ENCODE results near the gene ODC1.
A peak's percentile ranks its signal among the peaks of the same experiment; 100 is the strongest.

Gene ODC1

DNA sequence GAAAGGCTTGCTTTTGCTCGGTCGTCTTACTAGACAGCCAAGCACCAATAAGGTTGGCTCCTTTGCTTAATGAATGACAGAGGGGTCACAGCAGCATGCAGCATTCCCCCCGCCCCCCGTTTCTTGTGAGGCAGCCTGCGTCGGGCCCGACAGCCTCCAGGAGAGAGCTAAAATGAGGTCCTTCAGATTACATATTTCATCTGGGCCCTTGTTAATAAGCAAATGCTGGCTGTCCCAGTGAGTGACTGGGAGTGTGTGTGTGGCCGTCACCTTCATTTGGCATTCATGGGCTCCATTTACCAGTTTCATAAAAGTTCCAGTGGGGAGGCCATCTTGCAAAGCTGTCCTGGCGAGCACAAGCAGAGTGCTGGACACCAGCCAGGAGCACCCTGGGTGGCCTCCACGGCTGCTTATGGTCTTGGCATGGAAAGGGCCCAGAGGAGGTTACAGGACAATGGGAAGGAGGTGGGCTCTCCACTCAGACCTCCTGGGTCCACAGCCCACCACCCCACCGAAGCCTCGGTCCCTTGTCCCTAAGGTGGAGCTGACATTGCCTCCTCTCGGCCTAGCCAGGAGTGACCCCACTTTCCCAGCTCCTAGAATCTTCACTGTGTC is 37.2 kb downstream of the ODC1 start:
- Histone ChIP-seq H3K4me2 (ENCODE audit: low read length) (peak overlapping the region; percentile 57), H3K9me2 (ENCODE audit: low read depth, low read length) (no peaks in the 10 kb centered on the region), H2AFZ (ENCODE audit: low read length) (no peak overlapping the region), H3F3A (ENCODE audit: insufficient read depth, low read length) (peaks cover 4% of the 10 kb centered on the region; the same call in 1 of the 2 replicates), H3K27ac (ENCODE audit: low read depth, low read length, poor library complexity, severe bottlenecking) (peak overlapping the region; percentile 99), H3K4me1 (ENCODE audit: insufficient read depth, low read length, severe bottlenecking) (peaks cover 76% of the 10 kb centered on the region), H3K36me3 (ENCODE audit: insufficient read depth, low read length) (no peaks in the 10 kb centered on the region), H3K4me3 (ENCODE audit: low read depth, low read length, poor library complexity, severe bottlenecking) (peak overlapping the region; percentile 41), H4K20me1 (ENCODE audit: insufficient read depth, low read length) (no peaks in the 10 kb centered on the region), H3K27me3 (ENCODE audit: insufficient read depth, low read length) (no peaks in the 10 kb centered on the region), H3K9me3 (ENCODE audit: low read length) (no peaks in the 10 kb centered on the region), H3K9ac (ENCODE audit: low read length) (peak overlapping the region; percentile 52; the same call in 1 of the 2 replicates), H3K79me2 (ENCODE audit: insufficient read depth, low read length) (no peaks in the 10 kb centered on the region)
- TF ChIP-seq EZH2 (IDR thresholded peaks at IDR 0.05; ENCODE audit: borderline replicate concordance, low read length): no peak
- TF ChIP-seq, protein P1, sequence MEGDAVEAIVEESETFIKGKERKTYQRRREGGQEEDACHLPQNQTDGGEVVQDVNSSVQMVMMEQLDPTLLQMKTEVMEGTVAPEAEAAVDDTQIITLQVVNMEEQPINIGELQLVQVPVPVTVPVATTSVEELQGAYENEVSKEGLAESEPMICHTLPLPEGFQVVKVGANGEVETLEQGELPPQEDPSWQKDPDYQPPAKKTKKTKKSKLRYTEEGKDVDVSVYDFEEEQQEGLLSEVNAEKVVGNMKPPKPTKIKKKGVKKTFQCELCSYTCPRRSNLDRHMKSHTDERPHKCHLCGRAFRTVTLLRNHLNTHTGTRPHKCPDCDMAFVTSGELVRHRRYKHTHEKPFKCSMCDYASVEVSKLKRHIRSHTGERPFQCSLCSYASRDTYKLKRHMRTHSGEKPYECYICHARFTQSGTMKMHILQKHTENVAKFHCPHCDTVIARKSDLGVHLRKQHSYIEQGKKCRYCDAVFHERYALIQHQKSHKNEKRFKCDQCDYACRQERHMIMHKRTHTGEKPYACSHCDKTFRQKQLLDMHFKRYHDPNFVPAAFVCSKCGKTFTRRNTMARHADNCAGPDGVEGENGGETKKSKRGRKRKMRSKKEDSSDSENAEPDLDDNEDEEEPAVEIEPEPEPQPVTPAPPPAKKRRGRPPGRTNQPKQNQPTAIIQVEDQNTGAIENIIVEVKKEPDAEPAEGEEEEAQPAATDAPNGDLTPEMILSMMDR (IDR thresholded peaks at IDR 0.05; ENCODE audit: low read length): no peak

DNA sequence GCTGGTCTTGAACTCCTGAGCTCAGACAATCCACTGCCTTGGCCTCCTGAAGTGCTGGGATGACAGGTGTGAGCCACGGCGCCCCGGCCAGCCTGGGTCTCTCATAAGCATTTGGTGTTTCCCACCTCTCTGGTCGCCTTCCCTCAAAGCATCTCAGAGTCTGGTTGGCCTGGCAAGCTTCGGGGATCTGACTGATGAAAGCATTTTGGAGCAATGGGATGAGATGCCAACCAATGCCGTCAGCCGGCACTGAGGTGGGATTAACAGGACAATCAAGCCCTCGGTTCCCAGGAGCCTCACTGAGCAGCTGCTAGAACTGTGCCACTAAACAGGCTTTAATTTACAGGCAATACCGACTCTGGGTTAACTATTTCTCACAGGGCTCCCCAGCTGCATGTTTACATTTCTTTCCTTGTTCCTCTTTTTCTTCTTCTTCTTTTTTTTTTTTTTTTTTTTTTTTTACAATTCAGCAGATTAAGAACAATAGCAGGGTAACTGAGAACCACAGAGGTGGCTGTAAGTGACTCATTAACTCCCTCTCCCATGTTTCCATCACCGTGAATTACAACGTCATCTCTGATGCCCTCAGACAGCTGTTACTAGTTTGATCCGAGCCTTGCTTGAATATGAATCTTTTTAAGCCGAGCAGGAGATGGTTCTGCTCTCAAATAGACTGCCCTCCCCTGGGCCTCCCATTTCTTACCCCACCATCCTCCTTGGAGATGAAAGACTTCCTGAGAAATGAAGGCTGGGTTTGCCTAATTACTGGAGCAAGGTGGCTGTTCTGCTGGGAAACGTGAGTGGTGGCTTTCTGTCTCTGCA is 37.9 kb downstream of the ODC1 start:
- Histone ChIP-seq H3K36me3 (ENCODE audit: insufficient read depth, low read length) (no peaks in the 10 kb centered on the region), H3K9me2 (ENCODE audit: low read depth, low read length) (no peaks in the 10 kb centered on the region), H2AFZ (ENCODE audit: low read length) (no peak overlapping the region), H3K9ac (ENCODE audit: low read length) (peak overlapping the region; percentile 52; the same call in 1 of the 2 replicates), H4K20me1 (ENCODE audit: insufficient read depth, low read length) (no peaks in the 10 kb centered on the region), H3K9me3 (ENCODE audit: low read length) (no peaks in the 10 kb centered on the region), H3K4me1 (ENCODE audit: insufficient read depth, low read length, severe bottlenecking) (peaks cover 69% of the 10 kb centered on the region), H3K79me2 (ENCODE audit: insufficient read depth, low read length) (no peaks in the 10 kb centered on the region), H3K4me3 (ENCODE audit: low read depth, low read length, poor library complexity, severe bottlenecking) (peak overlapping the region; percentile 41), H3K4me2 (ENCODE audit: low read length) (peak overlapping the region; percentile 57), H3K27ac (ENCODE audit: low read depth, low read length, poor library complexity, severe bottlenecking) (peak overlapping the region; percentile 99), H3K27me3 (ENCODE audit: insufficient read depth, low read length) (no peaks in the 10 kb centered on the region), H3F3A (ENCODE audit: insufficient read depth, low read length) (peaks cover 4% of the 10 kb centered on the region; the same call in 1 of the 2 replicates)
- TF ChIP-seq, protein P1 (IDR thresholded peaks at IDR 0.05; ENCODE audit: low read length): no peak

DNA sequence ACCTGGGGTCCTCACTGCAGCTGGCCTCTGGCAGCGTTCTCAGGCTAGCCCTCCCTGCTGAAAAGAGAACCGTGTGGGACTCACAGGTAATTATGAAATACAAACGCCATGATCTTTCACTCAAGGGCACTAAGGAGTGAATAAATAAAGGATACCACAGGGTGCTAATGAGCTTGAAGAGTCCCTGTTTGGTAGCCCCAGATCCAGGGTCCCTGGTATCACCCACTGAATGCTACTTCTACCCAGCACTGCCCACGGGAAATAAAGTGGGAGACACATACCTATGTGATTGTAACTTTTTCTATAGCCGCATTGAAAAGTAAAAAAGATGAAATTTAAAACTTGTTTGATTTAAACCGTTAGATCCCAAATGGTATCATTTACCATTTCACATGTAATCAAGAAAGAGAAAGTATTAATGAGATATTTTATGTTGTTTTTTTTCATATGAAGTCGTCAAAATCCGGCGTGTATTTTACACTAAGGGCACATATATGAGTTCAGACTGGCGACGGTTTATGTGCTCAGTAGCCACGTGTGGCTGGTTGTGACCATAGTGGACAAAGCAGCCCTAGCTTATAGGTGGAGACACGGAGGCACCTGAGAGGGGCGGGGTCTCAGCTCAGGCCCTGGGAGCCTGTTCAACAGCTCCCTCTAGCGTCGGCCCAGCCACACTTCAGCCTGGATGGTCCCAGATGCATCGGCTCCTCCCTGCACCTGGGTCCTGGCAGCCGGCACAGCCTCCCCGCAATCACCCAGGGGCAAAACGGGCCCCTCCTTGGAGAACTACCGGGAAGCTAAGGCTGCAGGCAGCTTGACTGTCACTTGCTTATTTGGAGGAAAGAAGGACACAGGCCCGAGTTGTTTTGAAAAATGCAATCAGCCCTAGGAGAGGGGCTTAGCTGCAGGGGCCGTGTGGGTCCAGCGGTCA is 39.2 kb downstream of the ODC1 start:
- Histone ChIP-seq H4K20me1 (ENCODE audit: insufficient read depth, low read length) (no peaks in the 10 kb centered on the region), H3K4me1 (ENCODE audit: insufficient read depth, low read length, severe bottlenecking) (peaks cover 56% of the 10 kb centered on the region), H3K9ac (ENCODE audit: low read length) (peak overlapping the region; percentile 8; the same call in 1 of the 2 replicates), H3K4me3 (ENCODE audit: low read depth, low read length, poor library complexity, severe bottlenecking) (peak overlapping the region; percentile 7), H3K9me3 (ENCODE audit: low read length) (no peaks in the 10 kb centered on the region), H3K9me2 (ENCODE audit: low read depth, low read length) (no peaks in the 10 kb centered on the region), H2AFZ (ENCODE audit: low read length) (no peak overlapping the region), H3K27ac (ENCODE audit: low read depth, low read length, poor library complexity, severe bottlenecking) (peak overlapping the region; percentile 99), H3K27me3 (ENCODE audit: insufficient read depth, low read length) (no peaks in the 10 kb centered on the region), H3K79me2 (ENCODE audit: insufficient read depth, low read length) (no peaks in the 10 kb centered on the region), H3K4me2 (ENCODE audit: low read length) (peak overlapping the region; percentile 40), H3K36me3 (ENCODE audit: insufficient read depth, low read length) (no peaks in the 10 kb centered on the region), H3F3A (ENCODE audit: insufficient read depth, low read length) (peaks cover 4% of the 10 kb centered on the region; the same call in 1 of the 2 replicates)
- TF ChIP-seq, protein P1 (IDR thresholded peaks at IDR 0.05; ENCODE audit: low read length): peak; percentile 90
- no peak for TF ChIP-seq EZH2 (IDR thresholded peaks at IDR 0.05; ENCODE audit: borderline replicate concordance, low read length)
